NCI-H146 treated with DMSO at 0.1 percent for 48 hours (cell line): ENCODE data around the gene CCNA2.

Experiments
- DNase-seq: peaks from one replicate; lab custom pipeline; 2025; ENCODE audit not compliant: unreplicated experiment; lab: John Stamatoyannopoulos, UW

Gene CCNA2

GRCh38 chr4:121823505-121824170 lies at the start of gene CCNA2:
TSS of gene CCNA2 (minus strand) at chr4:121823883. CDS start at chr4:121823628, 255 bp downstream.
- DNase-seq = peak; percentile 80

DNA sequence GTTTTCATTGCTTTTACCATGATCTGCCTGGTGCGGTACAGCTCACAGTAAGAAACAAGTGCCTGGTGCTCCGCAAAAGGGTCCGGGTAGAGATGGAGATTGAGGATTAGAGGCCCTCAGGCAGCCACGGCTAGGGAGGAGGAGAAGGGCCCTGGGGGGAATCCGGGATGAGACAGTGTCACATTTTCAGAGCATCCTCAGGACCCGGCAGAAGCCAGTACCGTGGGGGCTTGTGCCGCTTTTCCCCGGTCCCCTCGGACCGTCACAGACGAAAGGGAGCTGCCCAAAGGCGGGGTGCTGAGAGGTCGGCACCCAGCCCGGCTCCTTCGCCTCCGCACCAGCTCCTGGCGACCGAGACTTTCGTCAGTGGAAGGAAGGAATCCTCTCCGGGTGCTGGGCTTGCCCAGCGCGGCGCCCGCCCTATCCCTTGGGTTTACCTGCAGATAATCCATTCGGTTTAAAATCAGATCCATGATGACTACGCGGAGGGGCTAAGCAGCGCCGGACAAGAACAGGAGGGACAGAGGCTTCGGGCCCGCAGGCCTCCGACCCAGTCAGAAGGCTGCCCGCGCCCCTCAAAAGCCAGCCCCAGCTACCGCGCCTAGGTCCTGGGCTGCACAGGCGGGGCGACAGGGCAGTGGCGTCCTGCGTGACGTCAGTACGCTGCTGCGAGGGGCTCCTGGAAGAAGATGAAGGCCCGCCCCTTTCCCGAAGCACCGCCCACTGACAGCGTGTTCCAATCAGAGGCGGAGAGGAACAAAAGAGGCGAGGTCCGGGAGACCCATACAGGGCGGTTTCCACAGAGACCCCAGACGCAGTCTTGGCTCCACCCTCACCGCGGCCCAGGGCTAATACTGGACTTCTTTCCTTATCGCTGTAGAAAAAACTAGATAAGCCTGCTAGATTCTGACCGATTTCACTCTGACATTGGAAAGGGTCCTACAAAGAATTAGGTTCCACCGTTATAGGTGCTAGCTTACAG lies 46.4 kb upstream of the CCNA2 start, which contains the start of gene BBS7:
Gene BBS7 (minus strand): TSS at position 634 of the 982 bp plus-strand sequence. CDS start 161 bp downstream, at position 473.
- DNase-seq = peak; percentile 90

GRCh38 chr4:121863799-121864198 lies 40.1 kb upstream of the CCNA2 start:
- no peak for DNase-seq

GRCh38 chr4:121861426-121861825 lies 37.7 kb upstream of the CCNA2 start:
- no peak for DNase-seq

DNA sequence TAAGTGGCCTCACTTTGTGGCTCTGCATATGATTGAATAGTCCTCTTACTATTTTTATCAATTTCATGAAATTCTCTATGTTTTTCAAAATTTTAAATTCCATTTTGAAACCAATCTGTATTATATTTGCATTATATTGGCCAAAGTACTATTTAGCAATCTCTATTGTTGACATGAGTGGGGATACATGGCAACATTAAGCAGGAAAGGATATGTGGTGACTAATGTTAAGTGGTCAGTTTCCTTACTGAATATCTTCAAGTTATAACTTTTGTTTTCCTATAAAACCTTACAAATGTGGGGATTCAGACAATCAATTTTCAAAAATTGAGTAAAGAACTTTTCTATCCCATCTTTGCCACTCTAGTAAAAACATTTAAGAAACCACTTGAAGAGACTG lies 36.4 kb upstream of the CCNA2 start:
- DNase-seq = no peak

GRCh38 chr4:121851354-121851753 lies 27.7 kb upstream of the CCNA2 start:
- no peak for DNase-seq

- DNase-seq = no peak
Observed at GRCh38 chr4:121846662-121847061, 23.0 kb upstream of the CCNA2 start.

GRCh38 chr4:121842862-121843261 lies 19.2 kb upstream of the CCNA2 start:
- no peak for DNase-seq

DNA sequence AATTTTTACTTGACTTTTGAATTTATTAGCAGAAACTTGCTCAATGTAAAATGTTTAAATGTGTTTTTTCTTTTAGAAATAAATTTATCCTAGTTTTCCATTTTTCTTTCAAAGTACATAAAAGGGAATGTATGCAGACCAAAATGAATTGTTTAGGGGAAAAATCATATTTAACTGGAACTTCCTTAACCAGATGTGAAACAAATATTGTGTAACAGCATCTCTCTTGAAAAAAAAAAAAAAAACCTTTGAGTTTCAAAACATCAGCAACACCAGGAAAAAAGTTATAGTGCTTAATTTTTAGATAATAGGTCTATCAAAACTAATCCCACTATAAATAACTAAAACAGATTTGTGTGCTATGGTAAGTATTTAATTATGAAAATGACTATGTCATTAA lies 14.5 kb upstream of the CCNA2 start:
- DNase-seq = no peak

DNA sequence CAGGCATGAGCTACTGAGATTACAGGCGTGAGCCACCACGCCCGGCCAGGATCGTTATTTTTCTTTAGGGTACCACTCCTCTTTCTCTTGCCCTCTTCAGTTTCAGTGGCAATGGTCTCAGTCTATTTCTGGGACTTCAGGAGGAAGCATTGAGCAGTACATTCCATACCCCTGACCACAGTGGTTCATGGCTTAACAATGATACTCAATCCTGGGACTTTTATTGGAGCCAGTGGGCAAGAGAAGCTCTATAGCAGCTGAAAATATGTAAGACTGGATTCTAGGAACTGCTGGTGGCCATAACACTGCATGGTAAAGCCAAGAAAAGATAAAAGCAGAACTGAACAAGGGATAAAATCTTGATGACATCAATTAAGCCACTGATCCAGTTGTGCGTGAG lies 5.8 kb upstream of the CCNA2 start:
- DNase-seq = no peak

GRCh38 chr4:121827853-121828252 lies 4.2 kb upstream of the CCNA2 start:
- no peak for DNase-seq

DNA sequence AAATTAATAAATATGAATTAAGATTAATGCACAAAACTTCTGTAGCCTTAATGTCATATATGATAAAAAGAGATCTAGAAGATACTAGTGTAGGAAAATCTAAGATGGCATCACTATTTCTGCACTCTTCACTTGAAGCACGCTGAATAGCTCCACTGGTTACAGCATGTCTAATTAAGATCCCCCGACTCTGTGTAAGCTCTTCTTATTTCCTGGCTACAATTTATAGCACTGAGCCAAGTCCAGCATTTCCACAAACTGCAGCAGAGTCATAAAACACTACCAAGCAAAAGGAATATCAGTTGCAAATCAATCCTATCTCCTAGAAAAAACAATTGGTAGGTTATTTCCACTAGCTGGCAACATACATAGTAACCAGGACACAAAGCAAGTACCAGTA lies 1.3 kb upstream of the CCNA2 start:
- no peak for DNase-seq

- DNase-seq = no peak
Observed at GRCh38 chr4:121824171-121824527, 466 bp upstream of the CCNA2 start.

GRCh38 chr4:121822796-121823504 lies 733 bp downstream of the CCNA2 start:
- peak; percentile 15 for DNase-seq

GRCh38 chr4:121822047-121822446 lies 1.6 kb downstream of the CCNA2 start:
- DNase-seq = no peak

DNA sequence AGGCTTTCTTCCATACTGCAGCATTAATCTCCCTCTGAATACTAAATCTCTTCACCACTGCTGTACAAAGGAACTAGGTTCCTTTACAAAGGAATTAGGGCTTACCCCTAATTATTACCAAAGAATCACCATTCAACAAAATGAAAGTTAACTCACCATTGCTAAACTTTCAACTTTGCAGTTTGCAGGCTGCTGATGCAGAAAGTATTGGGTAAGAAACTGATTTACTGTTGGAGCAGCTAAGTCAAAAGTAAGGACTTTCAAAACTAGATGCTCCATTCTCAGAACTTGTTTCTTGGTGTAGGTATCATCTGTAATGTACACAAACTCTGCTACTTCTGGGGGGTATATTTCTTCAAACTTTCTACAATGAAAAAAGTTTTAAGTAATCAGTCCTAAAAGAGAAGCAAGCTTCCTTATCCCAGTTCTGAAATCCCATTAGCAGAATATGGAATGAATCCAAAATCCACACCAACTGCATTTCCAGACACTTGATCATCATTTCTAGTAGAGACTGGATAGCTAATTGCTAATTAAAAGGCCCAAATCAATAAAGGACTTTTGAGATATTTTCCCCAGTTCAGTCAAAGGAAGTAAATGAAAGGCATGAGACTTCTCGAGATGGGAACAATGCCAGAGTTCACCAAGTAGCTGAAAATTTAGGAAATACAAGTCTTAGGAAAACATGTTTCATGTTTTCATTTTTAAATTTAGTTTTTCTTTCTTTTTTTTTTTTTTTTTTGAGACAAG lies 4.3 kb downstream of the CCNA2 start:
- DNase-seq = no peak

DNA sequence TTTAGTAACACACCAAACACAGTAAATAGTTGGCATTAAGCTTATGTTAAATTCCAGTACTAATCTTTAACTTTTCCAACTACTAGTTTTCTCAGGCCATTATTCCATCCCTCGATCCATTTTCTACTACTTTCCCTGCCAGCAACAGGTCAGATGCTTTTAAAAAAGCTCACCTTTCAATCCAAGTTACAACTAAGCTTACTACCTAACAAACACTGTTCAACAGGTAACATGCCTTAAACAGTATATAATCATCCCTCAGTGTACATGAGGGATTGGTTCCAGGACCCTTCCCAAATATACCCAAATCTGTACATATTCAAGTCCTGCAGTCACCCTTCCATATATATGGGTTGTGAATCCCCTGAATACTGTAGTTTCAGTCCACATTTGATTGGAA lies 5.5 kb downstream of the CCNA2 start:
- DNase-seq = no peak

DNA sequence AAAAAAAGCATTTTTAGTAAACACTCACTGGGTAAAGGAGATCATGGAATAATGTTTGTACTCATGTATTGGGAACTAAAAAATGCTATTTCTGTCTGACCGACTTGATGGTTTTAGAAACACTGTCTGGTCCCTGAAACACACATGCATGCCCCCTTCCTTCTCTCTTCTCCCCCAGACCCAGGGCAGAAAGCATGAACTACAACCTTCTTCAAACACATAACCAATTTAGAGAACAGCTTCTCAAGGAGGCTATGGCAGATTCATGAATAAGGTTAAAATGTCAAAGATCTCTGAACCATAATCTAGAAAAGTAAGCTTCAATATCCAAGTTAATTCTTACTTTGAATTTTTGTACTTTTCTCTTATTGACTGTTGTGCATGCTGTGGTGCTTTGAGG lies 6.0 kb downstream of the CCNA2 start:
- no peak for DNase-seq

GRCh38 chr4:121817006-121817405 lies 6.7 kb downstream of the CCNA2 start:
- no peak for DNase-seq

DNA sequence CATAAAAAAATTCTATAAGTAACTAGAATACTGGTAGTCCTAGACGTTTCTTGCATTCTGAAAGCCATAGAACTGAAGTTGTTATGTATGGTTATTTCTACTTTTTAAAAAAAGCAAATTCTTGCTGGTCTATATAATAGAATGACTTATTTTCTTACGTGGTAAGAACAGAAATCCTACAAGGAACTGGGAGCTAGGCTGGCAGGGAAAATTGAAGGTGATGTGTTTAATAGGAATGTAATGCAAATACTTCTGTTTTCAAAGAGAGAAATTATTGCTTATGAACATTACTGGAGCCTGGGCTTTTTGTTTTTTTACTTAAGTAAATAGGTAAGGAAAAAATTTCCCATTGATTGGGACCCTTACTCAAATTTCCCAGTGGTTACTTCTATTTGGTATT lies 8.9 kb downstream of the CCNA2 start:
- DNase-seq = no peak

DNA sequence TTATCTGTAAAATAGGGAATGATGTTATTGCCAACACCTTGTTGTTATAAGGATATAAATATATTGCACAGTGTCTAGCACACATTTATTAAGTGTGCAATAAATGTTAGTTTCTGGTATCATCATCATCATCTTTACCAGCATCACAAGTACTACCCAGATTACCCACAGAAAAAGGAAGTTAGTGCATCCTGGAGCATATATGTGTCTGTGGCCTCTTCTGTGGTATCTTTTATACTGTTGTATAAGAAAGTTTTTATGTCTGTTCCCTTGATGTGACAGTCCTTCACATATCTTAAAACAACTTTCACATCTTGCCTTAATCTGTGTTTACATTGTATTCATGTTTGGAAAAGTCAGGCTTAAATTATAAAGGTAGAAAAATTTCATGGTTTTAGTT lies 12.6 kb downstream of the CCNA2 start:
- no peak for DNase-seq
